ENCODE measurements around the gene SPTLC2.

Gene SPTLC2

DNA sequence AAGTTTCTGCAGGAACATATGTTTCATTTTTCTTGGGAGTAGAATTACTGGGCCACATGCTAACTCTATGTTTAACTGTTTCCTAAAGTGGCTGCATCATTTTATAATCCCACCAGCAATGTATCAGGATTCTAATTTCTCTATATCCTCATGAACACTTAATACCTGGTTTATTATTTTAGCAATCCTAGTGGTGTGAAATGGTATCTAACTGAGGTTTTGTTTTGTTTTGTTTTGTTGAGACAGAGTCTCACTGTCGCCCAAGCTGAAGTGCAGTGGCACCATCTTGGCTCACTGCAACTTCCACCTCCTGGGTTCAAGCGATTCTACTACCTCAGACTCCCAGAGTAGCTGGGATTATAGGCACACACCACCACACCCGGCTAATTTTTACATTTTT lies 6.5 kb downstream of the SPTLC2 start:
- H3K4me3 ChIP-seq (ENCODE audit: low read depth, low read length), result no peak overlapping the region
- no peak for DNase-seq (ENCODE audit: low read depth)

DNA sequence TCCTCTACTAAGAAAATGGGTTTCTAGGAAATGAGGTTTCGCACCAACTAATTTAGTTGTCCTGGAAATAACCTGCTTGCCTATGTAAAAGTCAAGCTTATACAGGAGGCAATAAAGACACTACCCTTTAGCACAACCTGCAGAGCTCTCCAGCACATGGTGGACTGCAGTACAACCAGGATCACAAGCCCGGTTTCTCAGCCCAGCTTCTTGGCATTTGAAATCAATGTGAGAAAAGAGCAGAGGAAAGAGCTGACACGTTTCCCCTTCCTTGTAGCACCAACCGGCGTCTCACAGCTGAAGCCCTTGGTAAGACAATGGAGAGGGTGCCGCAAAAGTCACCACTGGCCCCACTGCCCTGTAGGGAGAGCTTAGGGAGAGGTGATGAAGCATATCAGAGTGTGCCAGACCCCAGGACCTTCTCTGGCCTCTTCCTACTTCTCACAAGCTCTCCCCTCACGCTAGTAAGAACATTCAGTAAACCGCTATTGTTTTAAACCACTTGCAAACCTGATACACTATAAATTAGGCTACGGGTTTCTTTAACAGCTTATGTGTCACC lies 8.6 kb downstream of the SPTLC2 start:
- no peak overlapping the region for H3K4me3 ChIP-seq (ENCODE audit: low read depth, low read length)
- peak; percentile 19 for DNase-seq (ENCODE audit: low read depth)

More for the DNA sequence above, 6.5 kb downstream of the SPTLC2 start:
- TF ChIP-seq POLR2A (IDR thresholded peaks at IDR 0.05; ENCODE audit: extremely low read depth, insufficient read length), result no peak
- no peak for TF ChIP-seq MAX (IDR thresholded peaks at IDR 0.05; ENCODE audit: low read depth, low read length)

GRCh38 chr14:77605392-77605972 lies 11.0 kb downstream of the SPTLC2 start:
- TF ChIP-seq MAX (IDR thresholded peaks at IDR 0.05; ENCODE audit: low read depth, low read length) (no peak), POLR2A (IDR thresholded peaks at IDR 0.05; ENCODE audit: extremely low read depth, insufficient read length) (no peak), MYC (IDR thresholded peaks at IDR 0.05; ENCODE audit: low read depth, low read length) (no peak)
- TF ChIP-seq, protein P1, sequence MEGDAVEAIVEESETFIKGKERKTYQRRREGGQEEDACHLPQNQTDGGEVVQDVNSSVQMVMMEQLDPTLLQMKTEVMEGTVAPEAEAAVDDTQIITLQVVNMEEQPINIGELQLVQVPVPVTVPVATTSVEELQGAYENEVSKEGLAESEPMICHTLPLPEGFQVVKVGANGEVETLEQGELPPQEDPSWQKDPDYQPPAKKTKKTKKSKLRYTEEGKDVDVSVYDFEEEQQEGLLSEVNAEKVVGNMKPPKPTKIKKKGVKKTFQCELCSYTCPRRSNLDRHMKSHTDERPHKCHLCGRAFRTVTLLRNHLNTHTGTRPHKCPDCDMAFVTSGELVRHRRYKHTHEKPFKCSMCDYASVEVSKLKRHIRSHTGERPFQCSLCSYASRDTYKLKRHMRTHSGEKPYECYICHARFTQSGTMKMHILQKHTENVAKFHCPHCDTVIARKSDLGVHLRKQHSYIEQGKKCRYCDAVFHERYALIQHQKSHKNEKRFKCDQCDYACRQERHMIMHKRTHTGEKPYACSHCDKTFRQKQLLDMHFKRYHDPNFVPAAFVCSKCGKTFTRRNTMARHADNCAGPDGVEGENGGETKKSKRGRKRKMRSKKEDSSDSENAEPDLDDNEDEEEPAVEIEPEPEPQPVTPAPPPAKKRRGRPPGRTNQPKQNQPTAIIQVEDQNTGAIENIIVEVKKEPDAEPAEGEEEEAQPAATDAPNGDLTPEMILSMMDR (IDR thresholded peaks at IDR 0.05; ENCODE audit: low read depth, low read length), result no peak
- DNase-seq (ENCODE audit: low read depth), result no peak
- no peak overlapping the region for H3K4me3 ChIP-seq (ENCODE audit: low read depth, low read length)

More for the DNA sequence above, 8.6 kb downstream of the SPTLC2 start:
- TF ChIP-seq MAX (IDR thresholded peaks at IDR 0.05; ENCODE audit: low read depth, low read length) (no peak), MYC (IDR thresholded peaks at IDR 0.05; ENCODE audit: low read depth, low read length) (no peak), POLR2A (IDR thresholded peaks at IDR 0.05; ENCODE audit: extremely low read depth, insufficient read length) (no peak)
- TF ChIP-seq, protein P1 (IDR thresholded peaks at IDR 0.05; ENCODE audit: low read depth, low read length), result no peak

GRCh38 chr14:77603654-77604255 lies 12.7 kb downstream of the SPTLC2 start:
- no peak overlapping the region for H3K4me3 ChIP-seq (ENCODE audit: low read depth, low read length)
- DNase-seq (ENCODE audit: low read depth), result no peak
- TF ChIP-seq, protein P1 (IDR thresholded peaks at IDR 0.05; ENCODE audit: low read depth, low read length), result no peak
- no peak for TF ChIP-seq POLR2A (IDR thresholded peaks at IDR 0.05; ENCODE audit: extremely low read depth, insufficient read length)
- no peak for TF ChIP-seq MYC (IDR thresholded peaks at IDR 0.05; ENCODE audit: low read depth, low read length)
- TF ChIP-seq MAX (IDR thresholded peaks at IDR 0.05; ENCODE audit: low read depth, low read length), result no peak

DNA sequence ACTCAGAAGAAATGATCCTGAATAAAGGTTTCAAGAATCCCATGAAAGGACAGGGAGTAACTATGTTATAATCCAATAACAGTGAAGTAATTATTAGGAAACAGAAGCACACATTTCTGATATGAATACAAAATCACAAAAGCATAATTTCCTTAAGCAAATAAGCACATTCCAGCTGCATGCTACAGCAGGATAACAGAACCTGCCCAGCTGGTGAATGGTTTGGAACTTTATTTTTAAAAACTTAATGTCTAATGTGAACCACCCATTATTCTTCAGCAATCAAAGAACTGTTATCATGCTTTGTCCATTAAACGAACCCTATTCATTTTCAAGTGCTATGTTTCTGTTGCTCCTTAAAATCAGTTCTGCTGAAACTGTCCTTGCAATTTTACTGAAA lies 13.4 kb downstream of the SPTLC2 start:
- TF ChIP-seq MAX (IDR thresholded peaks at IDR 0.05; ENCODE audit: low read depth, low read length) (no peak), POLR2A (IDR thresholded peaks at IDR 0.05; ENCODE audit: extremely low read depth, insufficient read length) (no peak), MYC (IDR thresholded peaks at IDR 0.05; ENCODE audit: low read depth, low read length) (no peak)
- TF ChIP-seq, protein P1 (IDR thresholded peaks at IDR 0.05; ENCODE audit: low read depth, low read length), result no peak
- DNase-seq (ENCODE audit: low read depth), result no peak
- no peak overlapping the region for H3K4me3 ChIP-seq (ENCODE audit: low read depth, low read length)
